COLO668 (cell line): ENCODE results near the gene DKKL1.

Experiments used
- DNase-seq: peaks from one replicate; lab custom pipeline; 2025; ENCODE audit not compliant: unreplicated experiment; lab: John Stamatoyannopoulos, UW

Gene DKKL1

GRCh38 chr19:49337267-49338022, 26.2 kb upstream of the DKKL1 start:
- DNase-seq: no peak

DNA sequence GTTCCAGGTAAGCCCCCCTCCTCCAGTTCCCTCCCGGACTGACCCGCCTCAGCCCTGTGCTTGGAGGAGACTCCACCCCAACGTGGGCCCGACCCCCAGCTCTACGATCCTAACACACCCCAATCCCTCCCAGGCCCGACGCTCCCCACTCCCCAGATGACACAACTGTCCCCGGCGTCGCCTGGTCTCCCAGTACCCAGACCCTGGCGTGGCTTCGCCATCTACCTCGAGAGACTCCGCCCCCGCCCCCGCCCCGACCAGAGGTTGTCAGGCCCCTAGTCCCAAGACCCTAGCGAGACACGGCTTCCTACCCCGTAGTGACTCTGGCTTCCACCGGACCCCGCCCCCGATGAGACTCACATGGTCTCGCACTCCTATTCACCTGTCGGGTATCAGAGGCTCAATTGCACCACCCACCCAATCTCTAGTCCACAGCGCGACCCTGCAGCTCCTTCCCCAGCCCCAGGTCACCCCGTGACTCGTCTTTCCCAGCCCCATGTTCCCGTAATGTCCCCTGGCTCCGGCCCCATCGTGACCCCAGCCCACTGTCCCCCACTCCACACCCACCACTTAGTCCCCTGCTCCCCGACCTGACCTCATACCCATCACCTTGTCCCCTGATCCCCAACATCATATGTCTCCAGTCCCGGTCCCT, 25.5 kb upstream of the DKKL1 start:
- no peak for DNase-seq

DNA sequence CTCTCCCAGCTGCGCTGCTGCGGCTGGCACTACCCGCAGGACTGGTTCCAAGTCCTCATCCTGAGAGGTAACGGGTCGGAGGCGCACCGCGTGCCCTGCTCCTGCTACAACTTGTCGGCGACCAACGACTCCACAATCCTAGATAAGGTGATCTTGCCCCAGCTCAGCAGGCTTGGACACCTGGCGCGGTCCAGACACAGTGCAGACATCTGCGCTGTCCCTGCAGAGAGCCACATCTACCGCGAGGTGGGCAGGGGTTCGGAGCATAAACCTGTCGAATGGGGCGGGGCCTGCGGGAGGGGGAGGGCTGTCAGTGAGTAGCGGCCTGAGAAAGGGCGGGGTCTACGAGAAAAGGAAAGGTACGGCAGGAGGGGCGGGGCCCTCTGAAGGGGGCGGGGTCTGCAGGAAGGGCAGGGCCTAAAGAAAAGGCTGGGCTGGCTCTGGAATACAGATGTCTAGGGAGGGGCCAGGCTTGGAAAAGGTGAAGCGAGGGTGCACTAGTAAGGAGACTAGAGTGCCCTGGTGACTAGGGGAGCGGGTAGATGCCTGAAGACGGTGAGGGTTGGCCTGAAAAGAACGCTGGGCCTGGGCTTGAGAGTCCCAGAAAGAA, 24.9 kb upstream of the DKKL1 start:
- peak; percentile 14 for DNase-seq

- DNase-seq: no peak
These were observed 24.2 kb upstream of the DKKL1 start for GRCh38 chr19:49339301-49340068.

- DNase-seq: peak; percentile 30
These were observed 23.4 kb upstream of the DKKL1 start for GRCh38 chr19:49340069-49340864.

DNA sequence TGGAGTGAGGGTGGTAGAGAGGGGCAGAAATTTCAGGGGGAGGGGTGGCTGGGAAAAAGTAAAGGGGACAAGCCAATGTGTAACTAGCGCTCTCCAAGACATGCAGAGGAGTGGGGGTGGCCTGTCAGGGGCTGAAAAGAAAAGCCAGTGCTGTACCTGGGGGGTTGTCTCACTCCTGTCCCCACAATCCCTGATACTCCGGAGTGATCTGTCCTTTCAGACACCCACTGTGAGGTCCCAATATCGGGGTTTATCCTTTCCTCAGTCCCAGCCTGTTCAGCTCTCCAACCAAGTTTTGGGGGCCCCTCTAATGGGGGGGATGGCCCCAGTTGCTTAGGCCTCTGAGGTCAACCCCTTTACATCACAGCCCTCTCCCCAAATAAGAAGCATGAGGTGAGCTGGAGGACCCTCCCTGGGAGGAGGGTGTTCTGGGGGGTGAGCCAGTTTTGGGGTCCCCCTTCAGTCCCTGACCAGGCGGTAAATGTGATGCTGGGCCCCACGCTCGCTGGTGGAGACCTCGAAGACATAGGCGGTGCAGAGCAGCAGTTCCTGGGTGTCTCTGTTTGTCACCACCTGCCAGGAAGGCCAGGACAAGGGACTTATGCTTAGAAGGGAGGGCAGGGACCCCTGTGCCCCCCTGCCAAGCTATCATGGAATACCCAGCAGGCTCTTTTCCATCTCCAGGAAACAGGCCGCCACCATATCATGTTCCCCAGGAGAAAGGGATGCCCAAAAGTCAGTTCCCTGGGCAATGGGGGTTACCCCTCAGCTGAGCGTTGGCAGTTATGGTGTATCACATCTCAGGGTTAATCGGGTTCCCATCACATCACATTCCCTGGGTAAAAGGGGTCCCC, 22.6 kb upstream of the DKKL1 start:
- DNase-seq: no peak

- DNase-seq: no peak
These were observed 21.4 kb upstream of the DKKL1 start for GRCh38 chr19:49342291-49342721.

DNA sequence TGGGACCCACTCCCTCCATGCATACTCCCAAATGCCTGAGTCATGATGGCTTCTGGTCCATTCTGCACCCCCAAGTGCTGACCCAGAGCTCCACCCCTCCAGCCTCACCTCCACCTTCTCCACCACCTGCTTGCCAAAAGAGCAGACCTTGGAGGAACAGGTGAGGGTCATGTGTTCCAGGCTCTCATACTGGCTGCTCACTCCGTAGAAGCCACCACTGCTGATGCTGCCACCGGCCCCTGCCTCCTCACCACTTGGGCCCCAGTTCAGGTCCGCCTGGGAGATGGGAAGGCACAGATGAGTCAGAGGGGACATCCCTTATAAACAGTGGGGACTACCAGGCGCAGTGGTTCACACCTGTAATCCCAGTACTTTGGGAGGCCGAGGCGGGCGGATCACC, 20.6 kb upstream of the DKKL1 start:
- no peak for DNase-seq

- no peak for DNase-seq
These were observed 18.9 kb upstream of the DKKL1 start for GRCh38 chr19:49344505-49345423.

GRCh38 chr19:49347191-49347590, 16.5 kb upstream of the DKKL1 start:
- DNase-seq: no peak

DNA sequence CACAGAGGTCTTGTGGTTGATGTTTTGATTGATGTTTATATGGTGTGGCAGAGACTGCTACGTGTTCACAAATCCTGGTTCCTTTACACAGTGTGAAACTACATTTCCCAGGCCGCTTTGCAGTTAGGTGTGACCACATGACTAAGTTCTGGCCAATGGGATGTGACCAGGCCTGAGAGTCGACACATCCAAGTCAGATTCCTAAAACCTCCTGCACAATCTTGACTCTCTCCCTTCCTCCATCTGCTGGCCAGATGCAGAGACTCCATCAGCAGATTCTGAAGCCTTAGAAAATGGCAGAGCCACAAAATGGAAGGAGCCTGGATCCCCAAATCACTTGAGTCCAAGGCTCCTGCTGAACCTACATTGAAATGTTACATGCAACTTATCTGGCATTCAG, 15.8 kb upstream of the DKKL1 start:
- DNase-seq: no peak

DNA sequence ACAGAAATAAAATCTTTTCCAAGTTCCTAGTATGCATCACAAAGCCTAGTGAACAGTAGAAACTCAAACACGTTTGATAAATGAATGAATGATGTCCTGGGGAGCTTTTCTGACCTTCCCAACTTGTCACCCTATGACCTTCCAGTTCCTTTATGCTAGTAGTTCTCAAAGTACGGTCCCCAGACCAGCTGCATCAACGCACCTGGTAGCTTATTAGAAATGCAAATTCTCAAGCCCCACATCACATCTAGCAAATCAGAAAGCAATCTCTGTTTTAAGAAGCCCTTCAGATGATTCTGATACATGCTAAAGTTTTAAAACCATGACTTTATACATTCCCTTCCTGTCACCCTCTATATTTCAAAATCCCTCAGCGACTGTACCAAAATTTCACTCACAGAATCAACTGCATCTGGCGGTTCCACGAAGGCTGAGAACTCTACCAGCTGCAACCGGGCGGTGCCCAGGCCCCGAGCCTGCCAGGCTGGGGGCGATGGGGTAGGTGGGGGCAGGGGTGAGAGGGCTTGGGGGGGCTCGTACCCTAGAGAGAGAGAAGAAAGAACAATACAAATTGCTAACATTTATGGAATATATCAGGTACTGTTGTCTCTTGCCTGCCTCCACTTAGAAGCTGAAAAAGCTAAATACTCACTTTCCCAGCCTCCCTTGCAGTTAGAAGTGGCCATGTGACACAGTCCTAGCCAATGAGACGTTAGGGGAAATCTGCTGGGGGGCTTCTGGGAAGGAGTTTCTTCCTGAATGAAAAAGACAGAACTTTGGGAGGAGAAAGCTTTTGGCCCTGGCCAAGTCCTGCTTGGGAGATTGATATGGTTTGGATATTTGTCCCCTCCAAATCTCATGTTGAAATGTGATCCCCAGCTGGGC, 15.1 kb upstream of the DKKL1 start:
- no peak for DNase-seq

GRCh38 chr19:49349567-49349966, 14.1 kb upstream of the DKKL1 start:
- DNase-seq: no peak

- no peak for DNase-seq
These were observed 7.7 kb upstream of the DKKL1 start for GRCh38 chr19:49355909-49356353.

DNA sequence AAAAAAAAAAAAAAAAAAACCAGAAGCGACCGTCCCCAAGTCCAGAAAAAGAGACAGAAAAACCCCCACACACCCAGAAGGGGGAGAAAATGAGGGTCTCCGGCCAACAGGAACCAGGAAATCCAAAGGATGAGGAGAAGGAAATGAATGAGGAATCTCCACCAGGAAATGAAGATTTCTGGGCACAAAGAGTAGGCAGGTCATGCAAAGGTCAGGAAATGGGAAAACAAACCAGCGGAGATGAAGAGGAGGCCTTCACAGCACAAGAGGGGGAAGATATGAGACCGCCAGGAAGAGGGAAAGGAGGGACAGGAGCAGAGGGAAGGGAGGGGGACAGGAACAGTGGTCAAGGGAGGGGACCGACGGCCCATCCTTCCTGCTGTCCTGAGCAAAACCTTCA, 7.3 kb upstream of the DKKL1 start:
- no peak for DNase-seq

- DNase-seq: no peak
These were observed 6.5 kb upstream of the DKKL1 start for GRCh38 chr19:49357186-49357585.
